ENCODE results near the gene IQCE.

GRCh38 chr7:2593036-2593727, 34.4 kb downstream of the IQCE start:
- TF ChIP-seq EZH2phosphoT487 (IDR thresholded peaks at IDR 0.05; ENCODE audit: insufficient read depth, low read depth) (no peak), EZH2 (IDR thresholded peaks at IDR 0.05; ENCODE audit: insufficient read depth, poor library complexity, severe bottlenecking) (no peak)

Data from GM23248 (cell line).